ENCODE results near the gene ECEL1.
"Not testable (repeated sequence)": the region's sequence is repeated elsewhere in the genome, so short reads cannot be mapped to it uniquely, and the experiment has no call there.

Gene ECEL1

GRCh38 chr2:232487385-232488096, at the start of gene ECEL1:
Gene ECEL1 (minus strand): TSS chr2:232487834. CDS start chr2:232486653, 1,181 bp downstream.
- no peak for DNase-seq

DNA sequence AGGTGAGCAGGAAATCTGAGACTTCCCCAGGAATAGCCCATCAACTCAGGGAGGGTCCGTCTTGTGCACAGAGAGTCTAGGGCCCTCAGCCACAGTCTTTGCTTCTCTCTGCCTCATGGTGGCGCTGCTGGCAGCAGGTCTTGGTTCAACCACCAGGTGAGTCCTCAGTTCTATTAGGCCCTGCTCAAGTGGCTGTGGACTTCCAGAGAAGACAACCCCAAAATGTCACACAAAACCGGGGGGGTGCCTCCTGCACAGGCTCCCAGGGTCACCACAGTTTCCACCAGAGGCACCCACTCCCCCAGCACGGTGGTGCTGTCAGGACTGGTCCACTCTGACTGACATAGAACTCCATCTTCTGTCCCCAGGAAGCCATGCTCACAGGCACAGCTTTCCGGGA, 49.4 kb upstream of the ECEL1 start:
- DNase-seq, result no peak

DNA sequence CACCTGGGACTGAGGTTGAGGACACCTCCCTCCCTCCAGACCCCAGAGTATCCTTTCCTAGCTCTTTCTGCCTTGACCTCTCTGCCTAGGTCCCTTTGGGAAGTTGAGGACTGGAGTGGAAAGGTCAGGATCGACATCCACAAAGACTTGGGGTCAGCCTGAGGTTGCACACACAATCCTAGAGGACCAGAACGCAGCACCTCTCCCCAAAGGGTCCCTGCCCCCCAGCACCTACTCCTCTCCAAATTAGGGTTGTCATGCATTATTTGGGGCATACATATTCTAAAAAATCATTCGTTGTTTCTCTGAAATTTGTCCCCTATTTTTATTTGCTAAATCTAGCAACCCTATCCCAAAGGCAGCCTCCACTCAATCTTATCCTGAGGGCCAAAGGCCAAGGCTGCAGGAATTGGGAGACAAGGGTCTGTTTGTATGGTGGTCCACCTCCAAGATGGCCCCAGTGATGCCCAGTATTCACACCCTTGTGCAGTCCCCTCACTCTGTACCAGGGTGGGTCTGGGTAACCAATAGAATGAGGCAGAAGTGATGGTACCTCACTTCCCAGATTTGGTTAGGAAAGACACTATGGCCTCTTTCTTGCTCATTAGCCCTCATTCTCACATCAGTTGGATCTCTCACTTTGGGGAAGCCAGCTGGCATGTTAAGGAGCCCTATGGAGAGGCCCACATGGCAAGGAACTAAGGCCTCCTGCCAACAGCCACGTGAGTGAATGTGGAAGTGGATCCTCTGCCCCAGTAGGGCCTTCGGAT, 48.3 kb upstream of the ECEL1 start:
- no peak for DNase-seq

DNA sequence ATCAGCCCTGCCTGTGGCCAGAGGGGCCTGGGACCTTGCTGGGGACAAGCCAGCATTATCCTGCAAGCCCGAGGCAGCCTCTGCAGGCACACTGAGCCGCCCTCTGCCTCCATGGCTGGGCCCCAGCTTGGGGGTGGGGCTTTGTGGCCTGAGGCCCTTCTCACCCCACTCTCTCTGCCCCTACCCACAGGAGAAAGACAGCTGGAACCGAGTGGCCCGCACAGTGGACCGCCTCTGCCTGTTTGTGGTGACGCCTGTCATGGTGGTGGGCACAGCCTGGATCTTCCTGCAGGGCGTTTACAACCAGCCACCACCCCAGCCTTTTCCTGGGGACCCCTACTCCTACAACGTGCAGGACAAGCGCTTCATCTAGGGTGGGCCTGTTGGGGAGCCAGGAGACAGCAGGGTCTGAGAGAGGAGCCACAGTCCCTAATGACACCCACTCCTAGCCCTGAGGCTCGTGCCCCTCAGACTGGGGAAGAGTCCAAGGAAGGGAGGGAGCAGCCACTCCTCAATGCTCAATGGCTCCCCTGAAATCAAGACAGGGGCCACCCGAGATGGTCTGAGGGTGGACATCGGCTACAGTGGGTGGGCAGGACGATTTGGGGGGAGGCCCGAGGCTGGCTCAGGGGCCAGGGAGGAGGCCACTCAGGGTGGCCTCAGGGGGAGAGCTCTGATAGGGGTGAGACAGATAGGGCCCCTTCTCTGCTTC, 47.5 kb upstream of the ECEL1 start:
- no peak for DNase-seq

GRCh38 chr2:232533944-232534710, 46.5 kb upstream of the ECEL1 start:
- DNase-seq, result no peak

DNA sequence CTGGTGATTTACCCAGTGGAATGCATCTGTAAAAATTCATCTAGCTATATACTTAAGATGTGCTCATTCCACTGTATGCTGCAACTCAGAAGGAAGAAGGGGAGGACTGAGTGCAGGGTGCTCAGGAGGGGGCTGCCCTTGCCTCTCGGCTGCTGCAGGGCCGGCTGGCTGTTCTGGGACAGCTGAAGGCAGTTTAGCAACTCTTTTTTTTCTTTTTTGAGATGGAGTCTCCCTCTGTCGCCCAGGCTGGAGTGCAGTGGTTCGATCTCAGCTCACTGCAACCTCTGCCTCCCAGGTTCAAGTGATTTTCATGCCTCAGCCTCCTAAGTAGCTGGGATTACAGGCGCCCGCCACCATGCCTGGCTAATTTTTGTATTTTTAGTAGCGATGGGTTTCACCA, 45.2 kb upstream of the ECEL1 start:
- DNase-seq, result not testable (repeated sequence)

DNA sequence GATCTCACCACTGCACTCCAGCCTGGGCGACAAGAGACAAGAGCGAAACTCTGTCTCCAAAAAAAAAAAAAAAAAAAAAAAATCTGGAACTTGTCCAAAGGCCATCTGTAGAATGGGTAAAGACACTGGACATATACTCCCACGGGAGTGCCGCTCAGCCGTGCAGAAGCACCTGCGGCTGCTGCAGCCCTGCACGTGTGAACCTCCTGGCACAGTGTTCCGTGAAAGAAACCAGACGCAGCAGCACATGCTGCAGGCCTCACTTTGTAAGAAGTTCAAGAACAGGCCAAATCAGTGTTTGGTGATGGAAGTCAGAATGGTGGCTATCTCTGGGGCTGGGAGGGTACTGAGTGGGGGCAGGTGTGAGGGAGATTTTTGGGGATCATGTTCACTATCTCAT, 44.8 kb upstream of the ECEL1 start:
- no peak for DNase-seq

DNA sequence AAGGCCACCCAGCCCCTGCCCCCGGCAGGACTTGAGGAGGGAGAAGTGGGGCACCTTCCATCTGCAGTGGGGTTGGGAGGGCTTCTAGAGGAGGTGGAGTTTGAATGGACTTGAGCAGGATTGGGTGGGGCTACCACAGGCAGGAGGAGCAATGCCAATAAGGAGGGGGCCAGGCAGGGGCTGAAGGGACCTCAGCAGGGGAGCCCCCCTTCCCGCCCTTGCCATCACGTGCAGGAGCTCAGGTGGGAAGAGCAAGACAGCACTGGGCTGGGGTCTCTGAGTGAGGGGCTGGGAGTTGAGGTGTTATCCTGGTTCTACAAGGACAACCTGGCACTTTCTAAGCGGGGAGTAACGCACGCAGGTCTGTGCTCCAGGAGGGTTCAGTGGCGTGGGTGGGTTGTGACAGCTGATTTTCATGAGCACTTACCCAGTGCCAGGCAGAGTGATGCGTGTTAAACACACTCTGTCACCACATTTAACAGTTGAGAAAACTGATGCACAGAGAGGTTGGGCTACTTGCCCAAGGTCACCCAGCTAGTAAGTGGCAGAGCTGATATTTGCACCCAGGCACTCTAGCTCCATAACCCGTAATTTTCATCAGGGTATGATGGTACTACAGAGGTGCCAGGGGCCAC, 43.1 kb upstream of the ECEL1 start:
- no peak for DNase-seq

GRCh38 chr2:232529806-232530547, 42.3 kb upstream of the ECEL1 start:
- no peak for DNase-seq

- no peak for DNase-seq
These were observed 41.3 kb upstream of the ECEL1 start for GRCh38 chr2:232528746-232529460.

DNA sequence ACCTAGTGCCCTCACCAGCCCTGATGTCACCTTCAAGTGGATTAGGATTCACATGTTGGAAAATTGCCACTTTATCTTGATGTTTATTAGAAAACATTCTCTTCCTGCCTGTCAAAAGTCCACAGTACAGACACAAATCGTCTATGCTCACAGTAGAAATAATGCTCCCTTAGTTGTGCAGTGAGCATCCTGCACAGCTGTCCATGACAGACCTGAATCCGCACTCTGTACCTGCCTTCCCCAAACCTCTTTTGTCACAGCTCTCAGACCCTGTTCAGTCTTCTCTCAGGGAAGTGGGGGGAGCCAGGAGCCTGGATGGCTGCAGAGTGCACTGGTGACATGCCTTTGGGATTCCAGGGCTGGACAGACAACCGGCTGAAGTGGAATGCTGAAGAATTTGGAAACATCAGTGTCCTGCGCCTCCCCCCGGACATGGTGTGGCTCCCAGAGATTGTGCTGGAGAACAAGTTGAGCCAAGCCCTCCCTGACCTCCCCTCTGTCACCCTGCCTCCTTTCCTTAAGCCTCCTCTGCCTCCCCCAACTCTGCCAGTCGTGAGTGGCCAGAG, 40.4 kb upstream of the ECEL1 start:
- no peak for DNase-seq

DNA sequence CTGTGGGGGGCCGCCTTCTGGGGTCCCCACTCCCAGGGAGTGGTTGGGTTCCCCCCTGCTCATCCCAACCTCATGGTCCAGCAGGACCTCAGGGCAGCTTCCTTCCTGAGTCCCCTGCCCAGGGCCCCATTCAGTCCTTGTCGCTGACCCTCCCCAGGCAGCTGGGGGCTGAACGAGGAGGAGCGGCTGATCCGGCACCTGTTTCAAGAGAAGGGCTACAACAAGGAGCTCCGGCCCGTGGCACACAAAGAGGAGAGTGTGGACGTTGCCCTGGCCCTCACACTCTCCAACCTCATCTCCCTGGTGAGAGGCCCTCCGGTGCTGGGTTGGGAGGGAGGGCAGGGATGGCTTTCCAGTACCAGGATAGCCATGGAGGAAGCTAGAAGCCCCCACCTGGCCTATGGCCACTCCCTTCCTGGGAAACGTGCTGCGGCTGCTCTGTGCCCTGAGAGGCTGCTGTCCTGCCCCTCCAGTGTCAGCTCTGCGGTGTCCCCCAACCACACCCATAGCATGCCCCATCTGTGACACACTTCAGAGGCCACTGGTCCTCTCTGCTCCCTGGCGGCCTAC, 38.8 kb upstream of the ECEL1 start:
- DNase-seq, result no peak

- no peak for DNase-seq
These were observed 38.2 kb upstream of the ECEL1 start, which contains the start of gene CHRND for GRCh38 chr2:232525791-232526371. Gene CHRND (plus strand): TSS chr2:232526160. CDS start chr2:232526216, 56 bp downstream.

DNA sequence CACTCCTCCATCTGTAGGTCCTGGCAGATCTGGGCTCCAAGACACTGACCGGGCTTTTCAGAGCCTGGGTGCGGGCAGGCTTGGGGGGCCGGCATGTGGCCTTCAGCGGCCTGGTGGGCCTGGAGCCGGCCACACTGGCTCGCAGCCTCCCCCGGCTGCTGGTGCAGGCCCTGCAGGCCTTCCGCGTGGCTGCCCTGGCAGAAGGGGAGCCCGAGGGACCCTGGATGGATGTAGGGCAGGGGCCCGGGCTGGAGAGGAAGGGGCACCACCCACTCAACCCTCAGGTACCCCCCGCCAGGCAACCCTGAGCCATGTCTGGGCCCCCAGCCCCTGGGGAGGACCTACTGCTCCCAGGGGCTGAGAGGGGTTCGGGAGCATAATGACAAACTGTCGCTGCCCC, 37.6 kb upstream of the ECEL1 start:
- no peak for DNase-seq

DNA sequence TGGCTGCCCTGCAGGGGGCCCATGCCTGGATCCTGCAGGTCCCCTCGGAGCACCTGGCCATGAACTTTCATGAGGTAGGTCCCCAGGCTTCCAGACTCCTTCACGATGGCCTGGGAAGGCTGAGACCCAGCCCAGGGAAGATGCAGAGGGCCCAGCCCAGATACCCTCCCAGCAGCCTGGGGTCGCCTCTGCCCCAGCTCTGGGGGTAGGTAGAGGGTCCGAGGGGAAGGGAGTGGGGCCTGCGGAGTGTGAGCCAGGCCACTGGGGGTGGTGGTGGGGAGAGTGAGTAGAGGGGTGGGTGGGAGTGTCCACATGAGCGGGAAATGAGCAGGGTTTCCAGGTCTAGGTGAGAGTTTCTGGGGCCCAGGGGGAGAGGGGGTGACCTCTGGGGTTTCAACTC, 37.1 kb upstream of the ECEL1 start:
- no peak for DNase-seq

DNA sequence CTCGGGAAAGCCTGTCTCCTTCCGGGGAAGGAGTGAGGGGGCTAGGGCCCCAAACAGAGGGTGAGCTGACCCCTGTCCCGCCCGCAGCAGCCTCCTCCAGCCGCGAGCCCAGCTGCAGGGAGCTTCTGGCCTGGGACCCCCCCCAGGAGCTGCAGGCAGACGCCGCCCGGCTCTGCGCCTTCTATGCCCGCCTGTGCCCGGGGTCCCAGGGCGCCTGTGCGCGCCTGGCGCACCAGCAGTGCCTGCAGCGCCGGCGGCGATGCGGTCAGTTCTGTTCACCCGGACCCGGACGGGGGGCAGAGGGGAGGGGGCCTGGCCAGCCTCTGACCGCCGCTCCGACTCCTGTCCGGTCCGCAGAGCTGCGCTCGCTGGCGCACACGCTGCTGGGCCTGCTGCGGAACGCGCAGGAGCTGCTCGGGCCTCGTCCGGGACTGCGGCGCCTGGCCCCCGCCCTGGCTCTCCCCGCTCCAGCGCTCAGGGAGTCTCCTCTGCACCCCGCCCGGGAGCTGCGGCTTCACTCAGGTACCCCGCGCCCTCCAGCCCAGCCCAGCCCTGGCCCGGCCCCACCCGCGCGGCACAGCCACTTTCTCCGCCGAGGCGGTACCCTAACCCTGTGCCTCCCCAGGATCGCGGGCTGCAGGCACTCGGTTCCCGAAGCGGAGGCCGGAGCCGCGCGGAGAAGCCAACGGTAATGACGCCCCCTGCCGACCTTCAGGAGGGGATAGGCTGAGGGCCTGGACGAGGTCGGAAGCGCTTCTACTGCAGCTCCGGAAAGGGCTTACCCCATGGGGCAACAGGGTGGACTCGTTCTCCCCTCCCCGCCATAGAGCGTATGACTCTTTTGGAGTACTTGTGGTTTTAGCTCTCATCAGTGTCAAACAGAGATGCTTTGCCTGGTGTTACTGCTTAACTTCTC, 36.3 kb upstream of the ECEL1 start:
- no peak for DNase-seq

GRCh38 chr2:232523402-232523681, 35.7 kb upstream of the ECEL1 start:
- DNase-seq, result no peak

GRCh38 chr2:232522623-232523401, 35.2 kb upstream of the ECEL1 start:
- no peak for DNase-seq
